GM12892 (cell line): ENCODE measurements around the gene CABLES1.

Source experiments
- POLR2A ChIP-seq: IDR thresholded peaks from 2 replicates; pipeline ENCODE4 v1.6.1; 2011; ENCODE audit warnings: low read depth, low read length, control low read depth
- TAF1 ChIP-seq: IDR thresholded peaks from 2 replicates; pipeline ENCODE4 v1.6.1; 2011; ENCODE audit warnings: low read depth, mild to moderate bottlenecking, control low read depth, low read length, borderline replicate concordance

GRCh38 chr18:23247331-23247730, 112.0 kb downstream of the CABLES1 start:
- no peak for TF ChIP-seq POLR2A
- no peak for TF ChIP-seq TAF1
